Measurements from ENCODE around the gene EPHB1. TPM values are rescaled to one million over a fixed set of nuclear protein-coding genes. Genes with fewer than 3 reads are reported as not detected.

The EPHB1 gene
- total RNA-seq, 2 donors from 2014 or later = 2.3 to 21.2 TPM

GRCh38 chr3:135304378-135304777 lies 509.3 kb downstream of the EPHB1 start:
- Histone ChIP-seq H3K4me3 (no peak overlapping the region), H3K4me1 (replicated peaks) (no peaks in the 10 kb centered on the region), H3K27ac (no peak overlapping the region), H3K27me3 (replicated peaks; ENCODE audit: insufficient read depth) (no peaks in the 10 kb centered on the region), H3K9me3 (no peaks in the 10 kb centered on the region), H3K36me3 (no peaks in the 10 kb centered on the region)
- no peak for DNase-seq (ENCODE audit: low spot score)
- intact Hi-C loops (cut with DNase I) = no loop called here
- TF ChIP-seq CTCF (IDR thresholded peaks at IDR 0.05) (no peak), POLR2A (IDR thresholded peaks at IDR 0.05) (no peak), POLR2AphosphoS5 (IDR thresholded peaks at IDR 0.05) (no peak)
- 72% methylated on average over 1 of the region's 1 CpG for WGBS

Small RNA genes within 50 kb of the gene (small RNA-seq; reads per million reads assigned to genes)
- gene RNA5SP141 = 0.50 to 2.1 reads per million in 2 donors
- gene RNU6-1174P = 0 reads per million in 2 donors

Other genes starting within 250 kb of the EPHB1 start
- 1 to 10 TPM; 1.4 to 1.7 TPM for gene KY, start 144.2 kb upstream of the EPHB1 start, total RNA-seq